Measurements from ENCODE around the gene NUDC.
"Not testable (repeated sequence)": the region's sequence is repeated elsewhere in the genome, so short reads cannot be mapped to it uniquely, and the experiment has no call there.

The NUDC gene

GRCh38 chr1:26921540-26922430 is at the start of gene NUDC:
NUDC (plus strand) TSS chr1:26921743; CDS start chr1:26921849, 106 bp downstream.
- peak; percentile 97 for DNase-seq

GRCh38 chr1:26873097-26873496 is 48.4 kb upstream of the NUDC start:
- DNase-seq = not testable (repeated sequence)

GRCh38 chr1:26874896-26875295 is 46.6 kb upstream of the NUDC start:
- no peak for DNase-seq

- no peak for DNase-seq
Observed at GRCh38 chr1:26877326-26877725, 44.2 kb upstream of the NUDC start.

GRCh38 chr1:26879793-26880192 is 41.8 kb upstream of the NUDC start:
- no peak for DNase-seq

GRCh38 chr1:26881611-26882010 is 39.9 kb upstream of the NUDC start:
- not testable (repeated sequence) for DNase-seq

GRCh38 chr1:26882696-26883463 is 38.7 kb upstream of the NUDC start:
- DNase-seq = no peak

GRCh38 chr1:26887125-26887524 is 34.4 kb upstream of the NUDC start:
- no peak for DNase-seq

GRCh38 chr1:26888231-26888630 is 33.3 kb upstream of the NUDC start:
- no peak for DNase-seq

GRCh38 chr1:26889551-26890466 is 31.7 kb upstream of the NUDC start, which contains the start of gene GPN2:
GPN2 (minus strand) TSS chr1:26890283; CDS start chr1:26890096, 187 bp downstream.
- peak; percentile 89 for DNase-seq

- DNase-seq = no peak
Observed at GRCh38 chr1:26890467-26890796, 31.1 kb upstream of the NUDC start.

- no peak for DNase-seq
Observed at GRCh38 chr1:26894263-26894662, 27.3 kb upstream of the NUDC start.

GRCh38 chr1:26897351-26897750 is 24.2 kb upstream of the NUDC start:
- no peak for DNase-seq

- peak; percentile 92 for DNase-seq
Observed at GRCh38 chr1:26900001-26900814, 21.3 kb upstream of the NUDC start, which contains the start of gene GPATCH3. GPATCH3 (minus strand) TSS chr1:26900467; CDS start chr1:26900442, 25 bp downstream.

GRCh38 chr1:26900815-26901511 is 20.6 kb upstream of the NUDC start:
- no peak for DNase-seq

- DNase-seq = no peak
Observed at GRCh38 chr1:26907071-26907917, 14.2 kb upstream of the NUDC start.

GRCh38 chr1:26909951-26910342 is 11.6 kb upstream of the NUDC start:
- no peak for DNase-seq

GRCh38 chr1:26910343-26911160 is 11.0 kb upstream of the NUDC start:
- no peak for DNase-seq

Data from activated CD8-positive, alpha-beta memory T cell treated with anti-CD3 and anti-CD28 coated beads for 24 hours (primary cell).